Gastroesophageal sphincter (tissue), 3 donors: Measurements from ENCODE around the gene PPM1J.
"Not testable (repeated sequence)": the region's sequence is repeated elsewhere in the genome, so short reads cannot be mapped to it uniquely, and the experiment has no call there.

Experiments used
- POLR2AphosphoS5 ChIP-seq: sonication (generic); formaldehyde crosslinking; IDR thresholded peaks from one replicate; pipeline ENCODE4 v1.6.1; 2017; ENCODE audit warnings: antibody characterized with exemption
- TF ChIP-seq, protein P1 (sequence below), 4 experiments: fragments of 200-600 bp in 2 of 4; fragments of 450-650 bp in 2 of 4; sonication (generic) in 1 of 4; IDR thresholded peaks; one replicate each; pipeline ENCODE4 v1.5.1; 2017 to 2019; ENCODE audit warnings: antibody characterized with exemption in 4 of 4, mild to moderate bottlenecking in 2 of 4, moderate library complexity in 2 of 4

- TF ChIP-seq, protein P1, sequence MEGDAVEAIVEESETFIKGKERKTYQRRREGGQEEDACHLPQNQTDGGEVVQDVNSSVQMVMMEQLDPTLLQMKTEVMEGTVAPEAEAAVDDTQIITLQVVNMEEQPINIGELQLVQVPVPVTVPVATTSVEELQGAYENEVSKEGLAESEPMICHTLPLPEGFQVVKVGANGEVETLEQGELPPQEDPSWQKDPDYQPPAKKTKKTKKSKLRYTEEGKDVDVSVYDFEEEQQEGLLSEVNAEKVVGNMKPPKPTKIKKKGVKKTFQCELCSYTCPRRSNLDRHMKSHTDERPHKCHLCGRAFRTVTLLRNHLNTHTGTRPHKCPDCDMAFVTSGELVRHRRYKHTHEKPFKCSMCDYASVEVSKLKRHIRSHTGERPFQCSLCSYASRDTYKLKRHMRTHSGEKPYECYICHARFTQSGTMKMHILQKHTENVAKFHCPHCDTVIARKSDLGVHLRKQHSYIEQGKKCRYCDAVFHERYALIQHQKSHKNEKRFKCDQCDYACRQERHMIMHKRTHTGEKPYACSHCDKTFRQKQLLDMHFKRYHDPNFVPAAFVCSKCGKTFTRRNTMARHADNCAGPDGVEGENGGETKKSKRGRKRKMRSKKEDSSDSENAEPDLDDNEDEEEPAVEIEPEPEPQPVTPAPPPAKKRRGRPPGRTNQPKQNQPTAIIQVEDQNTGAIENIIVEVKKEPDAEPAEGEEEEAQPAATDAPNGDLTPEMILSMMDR (IDR thresholded peaks at IDR 0.05), result not testable (repeated sequence)
- not testable (repeated sequence) for TF ChIP-seq POLR2AphosphoS5
Observed at GRCh38 chr1:112728306-112728971, 13.3 kb upstream of the PPM1J start.
